Natural killer cell treated with Interleukin-12 subunit alpha and Interleukin-12 subunit beta and Interleukin-15 and Interleukin-18, amount 100 ng/mL, for 72 hours (primary cell): ENCODE results near the gene PTBP3. TPM values are rescaled to one million over a fixed set of nuclear protein-coding genes. Genes with fewer than 3 reads are reported as not detected.
"Not testable (repeated sequence)": the region's sequence is repeated elsewhere in the genome, so short reads cannot be mapped to it uniquely, and the experiment has no call there.

ENCODE experiments used
- ATAC-seq, 2 donors: fragments of 150-1000 bp; cut with Tn5 transposase in 1 of 2; sonication (Bioruptor Pico), chemical (Tn5 transposase) in 1 of 2; 2 replicates each; pipeline ENCODE4 v1.10.0; 2021
- DNase-seq: peaks from one replicate; pipeline ENCODE4 v3.0.0; 2022; ENCODE audit warnings: low spot score
- H3K27ac Mint-ChIP-seq, 2 donors: 1 replicate in 1 of 2; 2 replicates in 1 of 2; pipeline ENCODE4 v1.8.0; 2022; ENCODE audit warnings: mixed read lengths in 2 of 2, mild to moderate bottlenecking in 1 of 2, moderate library complexity in 1 of 2
- H3K27me3 Mint-ChIP-seq, 2 donors: 1 replicate in 1 of 2; 2 replicates in 1 of 2; pipeline ENCODE4 v1.8.0; 2022; ENCODE audit warnings: mixed read lengths in 2 of 2
- H3K36me3 Mint-ChIP-seq: one replicate; pipeline ENCODE4 v1.8.0; 2022; ENCODE audit warnings: mixed read lengths
- H3K4me1 Mint-ChIP-seq, 2 donors: 1 replicate in 1 of 2; 2 replicates in 1 of 2; pipeline ENCODE4 v1.8.0; 2022; ENCODE audit warnings: low read depth in 2 of 2, mixed read lengths in 2 of 2, mild to moderate bottlenecking in 1 of 2
- H3K4me3 Mint-ChIP-seq: one replicate; pipeline ENCODE4 v1.8.0; 2022; ENCODE audit warnings: mixed read lengths
- H3K9me3 Mint-ChIP-seq: 2 replicates; pipeline ENCODE4 v1.8.0; 2022; ENCODE audit warnings: mixed read lengths
- total RNA-seq, 2 donors: library from RNA; stranded (reverse); gene quantifications; one replicate each; pipeline ENCODE4 v1.2.3, GENCODE V29; 2022

Gene PTBP3
- total RNA-seq, 2 donors from 2014 or later = 123 to 143 TPM

GRCh38 chr9:112288029-112288428, 45.4 kb downstream of the PTBP3 start:
- no peak for DNase-seq
- Mint-ChIP-seq H3K27me3 (no peaks in the 10 kb centered on the region), H3K9me3 (peaks cover 10% of the 10 kb centered on the region), H3K36me3 (peaks cover 46% of the 10 kb centered on the region), H3K27ac (peak overlapping the region in 1 of 2 donors; percentile 11), H3K4me1 (peaks cover 32 to 44% of the 10 kb centered on the region in 2 donors), H3K4me3 (no peak overlapping the region)
- no peak for ATAC-seq

DNA sequence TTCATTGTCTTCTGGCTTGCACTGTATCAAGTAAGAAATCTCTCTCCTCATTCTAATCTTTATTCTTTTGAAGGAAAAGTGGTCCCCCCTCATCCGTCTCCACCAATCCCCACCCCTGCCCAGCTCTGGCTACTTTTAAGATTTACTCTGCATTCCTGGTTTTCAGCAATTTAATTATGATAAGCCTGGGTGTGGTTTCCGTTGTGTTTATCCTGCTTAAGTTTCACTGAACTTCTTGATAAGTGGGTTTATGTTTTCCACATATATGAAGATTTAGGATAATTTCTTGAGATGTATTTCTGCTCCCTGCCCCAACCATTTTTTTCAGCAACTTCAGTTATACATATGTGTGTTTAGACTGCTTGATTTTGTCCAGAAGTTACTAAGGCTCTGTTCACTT, 46.5 kb downstream of the PTBP3 start:
- Mint-ChIP-seq H3K27me3 (no peaks in the 10 kb centered on the region), H3K9me3 (peaks cover 12% of the 10 kb centered on the region), H3K36me3 (peaks cover 49% of the 10 kb centered on the region), H3K27ac (no peak overlapping the region), H3K4me3 (no peak overlapping the region), H3K4me1 (peaks cover 33 to 42% of the 10 kb centered on the region in 2 donors)
- ATAC-seq = no peak
- no peak for DNase-seq

DNA sequence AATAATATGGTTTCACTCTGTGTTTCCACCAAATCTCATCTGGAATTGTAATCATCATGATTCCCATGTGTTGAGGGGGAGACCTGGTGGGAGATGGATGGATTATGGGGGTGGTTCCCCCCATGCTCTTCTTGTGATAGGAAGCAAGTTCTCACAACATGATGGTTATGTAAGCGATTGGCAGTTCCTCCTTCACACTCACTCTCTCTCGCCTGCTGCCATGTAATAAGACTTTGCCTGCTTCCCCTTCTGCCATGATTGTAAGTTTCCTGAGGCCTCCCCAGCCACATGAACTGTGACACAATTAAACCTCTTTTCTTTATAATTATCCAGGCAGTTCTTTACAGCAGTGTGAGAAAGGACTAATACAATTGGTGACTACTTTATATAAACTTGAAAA, 48.4 kb downstream of the PTBP3 start:
- H3K36me3 Mint-ChIP-seq = peaks cover 44% of the 10 kb centered on the region
- ATAC-seq (no peak), DNase-seq (no peak)
- H3K27ac Mint-ChIP-seq = no peak overlapping the region
- no peak overlapping the region for H3K4me3 Mint-ChIP-seq
- no peaks in the 10 kb centered on the region for H3K27me3 Mint-ChIP-seq
- peaks cover 12% of the 10 kb centered on the region for H3K9me3 Mint-ChIP-seq
- peaks cover 29 to 48% of the 10 kb centered on the region in 2 donors for H3K4me1 Mint-ChIP-seq

DNA sequence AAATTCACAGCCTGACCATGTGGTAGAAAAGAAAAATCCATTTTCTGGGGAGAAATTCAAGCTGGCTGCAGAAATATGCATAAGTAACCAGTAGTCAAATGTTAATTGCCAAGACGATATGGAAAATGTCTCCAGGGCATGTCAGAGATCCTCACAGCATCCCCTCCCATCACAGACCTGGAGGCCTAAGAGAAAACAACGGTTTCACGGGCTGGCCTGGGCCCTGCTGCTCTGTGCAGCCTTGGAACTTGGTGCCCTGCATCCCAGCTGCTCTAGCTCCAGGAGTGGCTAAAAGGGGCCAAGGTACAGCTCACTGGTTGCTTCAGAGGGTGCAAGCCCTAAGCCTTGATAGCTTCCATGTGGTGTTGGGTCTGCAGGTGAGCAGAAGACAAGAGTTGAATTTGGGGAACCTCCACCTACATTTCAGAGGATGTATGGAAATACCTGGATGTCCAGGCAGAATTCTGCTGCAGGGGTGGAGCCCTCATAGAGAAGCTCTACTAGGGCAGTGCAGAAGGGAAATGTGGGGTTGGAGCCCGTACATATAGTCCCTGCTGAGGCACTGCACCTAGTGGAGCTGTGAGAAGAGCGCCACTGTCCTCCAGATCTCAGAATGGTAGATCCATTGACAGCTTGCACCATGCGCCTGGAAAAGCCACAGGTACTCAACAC, 49.7 kb downstream of the PTBP3 start:
- H3K4me3 Mint-ChIP-seq = no peak overlapping the region
- no peaks in the 10 kb centered on the region for H3K27me3 Mint-ChIP-seq
- peaks cover 44% of the 10 kb centered on the region for H3K36me3 Mint-ChIP-seq
- H3K4me1 Mint-ChIP-seq = peaks cover 29 to 42% of the 10 kb centered on the region in 2 donors
- DNase-seq (no peak), ATAC-seq (no peak)
- peaks cover 12% of the 10 kb centered on the region for H3K9me3 Mint-ChIP-seq
- no peak overlapping the region for H3K27ac Mint-ChIP-seq

DNA sequence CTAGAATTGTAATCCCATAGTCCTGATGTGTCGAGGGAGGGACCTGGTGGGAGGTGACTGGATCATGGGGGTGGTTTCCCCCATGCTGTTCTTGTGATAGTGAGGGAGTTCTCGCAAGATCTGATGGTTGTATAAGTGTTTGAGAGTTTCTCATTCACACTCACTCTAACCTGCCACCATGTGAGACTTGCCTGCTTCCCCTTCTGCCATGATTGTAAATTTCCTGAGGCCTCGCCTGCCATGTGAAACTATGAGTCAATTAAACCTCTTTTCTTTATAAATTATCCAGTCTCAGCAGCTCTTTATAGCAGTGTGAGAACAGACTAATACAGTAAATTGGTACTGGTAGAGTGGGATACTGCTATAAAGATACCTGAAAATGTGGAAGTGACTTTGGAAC, 50.6 kb downstream of the PTBP3 start:
- not testable (repeated sequence) for ATAC-seq, H3K27me3 Mint-ChIP-seq, H3K4me3 Mint-ChIP-seq, H3K27ac Mint-ChIP-seq, DNase-seq
- peaks cover 38% of the 10 kb centered on the region for H3K36me3 Mint-ChIP-seq
- peaks cover 30 to 40% of the 10 kb centered on the region in 2 donors for H3K4me1 Mint-ChIP-seq
- H3K9me3 Mint-ChIP-seq = peaks cover 12% of the 10 kb centered on the region

GRCh38 chr9:112280904-112281303, 52.5 kb downstream of the PTBP3 start:
- Mint-ChIP-seq H3K9me3 (peaks cover 12% of the 10 kb centered on the region), H3K4me1 (peaks cover 39 to 42% of the 10 kb centered on the region in 2 donors), H3K36me3 (peaks cover 26% of the 10 kb centered on the region), H3K27me3 (no peaks in the 10 kb centered on the region), H3K27ac (no peak overlapping the region), H3K4me3 (no peak overlapping the region)
- ATAC-seq = no peak
- no peak for DNase-seq

GRCh38 chr9:112279501-112279900, 53.9 kb downstream of the PTBP3 start:
- H3K4me3 Mint-ChIP-seq = no peak overlapping the region
- H3K27me3 Mint-ChIP-seq = no peaks in the 10 kb centered on the region
- H3K9me3 Mint-ChIP-seq = peaks cover 5% of the 10 kb centered on the region
- no peak for ATAC-seq
- DNase-seq = no peak
- H3K36me3 Mint-ChIP-seq = peaks cover 18% of the 10 kb centered on the region
- no peak overlapping the region for H3K27ac Mint-ChIP-seq
- H3K4me1 Mint-ChIP-seq = peaks cover 39 to 50% of the 10 kb centered on the region in 2 donors

DNA sequence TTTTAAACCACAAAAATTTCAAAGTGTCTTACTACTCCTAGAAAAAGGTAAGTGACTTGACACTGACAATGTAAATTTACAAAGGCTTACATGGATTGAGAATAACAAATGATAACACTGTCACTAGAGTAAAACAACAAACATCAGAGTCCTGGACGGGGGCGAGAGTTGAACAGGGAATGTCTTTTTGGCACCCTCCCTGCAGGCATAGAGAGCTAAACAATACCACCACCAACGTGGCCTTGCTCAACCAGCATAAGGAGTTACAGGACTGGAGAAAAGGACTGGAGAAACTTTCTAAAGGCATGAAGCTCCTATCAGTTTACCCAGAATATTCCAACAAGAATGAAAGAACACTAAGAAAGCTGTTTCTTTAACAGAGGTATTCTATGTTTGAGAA, 55.3 kb downstream of the PTBP3 start:
- no peak for DNase-seq
- H3K9me3 Mint-ChIP-seq = peaks cover 3% of the 10 kb centered on the region
- no peaks in the 10 kb centered on the region for H3K27me3 Mint-ChIP-seq
- ATAC-seq = no peak
- H3K4me1 Mint-ChIP-seq = peaks cover 41 to 56% of the 10 kb centered on the region in 2 donors
- peaks cover 9% of the 10 kb centered on the region for H3K36me3 Mint-ChIP-seq
- H3K27ac Mint-ChIP-seq = peak overlapping the region in 1 of 2 donors; percentile 40
- no peak overlapping the region for H3K4me3 Mint-ChIP-seq

GRCh38 chr9:112274600-112274999, 58.8 kb downstream of the PTBP3 start:
- Mint-ChIP-seq H3K27ac (peak overlapping the region; percentile 26 to 31), H3K27me3 (no peaks in the 10 kb centered on the region), H3K36me3 (peaks cover 5% of the 10 kb centered on the region), H3K4me3 (no peak overlapping the region), H3K4me1 (peaks cover 42 to 56% of the 10 kb centered on the region in 2 donors), H3K9me3 (no peaks in the 10 kb centered on the region)
- DNase-seq (no peak), ATAC-seq (no peak)

DNA sequence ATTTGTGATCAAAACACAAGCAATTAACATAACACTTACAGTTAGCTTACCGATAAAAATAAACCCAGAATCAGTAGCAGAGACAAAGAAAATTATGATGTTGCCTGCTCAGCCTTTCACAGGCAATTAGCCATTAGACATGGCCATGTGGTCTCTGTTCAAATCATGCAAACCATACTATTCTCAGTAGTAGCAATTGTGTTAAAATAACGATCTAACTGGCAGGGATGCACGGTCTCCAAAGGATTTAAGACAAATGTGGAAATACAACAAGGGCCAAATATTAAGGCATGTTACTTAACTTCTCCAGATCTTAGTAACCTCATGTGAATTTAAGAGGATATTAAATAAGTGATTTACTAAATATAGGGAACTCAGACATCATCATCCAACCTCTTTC, 59.5 kb downstream of the PTBP3 start:
- Mint-ChIP-seq H3K27ac (peak overlapping the region; percentile 24 to 31), H3K4me1 (peaks cover 41 to 63% of the 10 kb centered on the region in 2 donors), H3K27me3 (no peaks in the 10 kb centered on the region), H3K36me3 (peaks cover 5% of the 10 kb centered on the region), H3K4me3 (no peak overlapping the region), H3K9me3 (no peaks in the 10 kb centered on the region)
- ATAC-seq (no peak), DNase-seq (no peak)

- DNase-seq (no peak), ATAC-seq (no peak)
- Mint-ChIP-seq H3K4me1 (peaks cover 31 to 48% of the 10 kb centered on the region in 2 donors), H3K27me3 (no peaks in the 10 kb centered on the region), H3K27ac (no peak overlapping the region), H3K9me3 (no peaks in the 10 kb centered on the region), H3K36me3 (peaks cover 5% of the 10 kb centered on the region), H3K4me3 (no peak overlapping the region)
These were observed 61.8 kb downstream of the PTBP3 start for GRCh38 chr9:112271466-112272098.

GRCh38 chr9:112268413-112268812, 65.0 kb downstream of the PTBP3 start:
- Mint-ChIP-seq H3K27me3 (no peaks in the 10 kb centered on the region), H3K27ac (no peak overlapping the region), H3K9me3 (no peaks in the 10 kb centered on the region), H3K4me1 (peaks cover 23 to 41% of the 10 kb centered on the region in 2 donors), H3K4me3 (no peak overlapping the region), H3K36me3 (peaks cover 5% of the 10 kb centered on the region)
- ATAC-seq = no peak
- no peak for DNase-seq

GRCh38 chr9:112267086-112267485, 66.3 kb downstream of the PTBP3 start:
- not testable (repeated sequence) for H3K27ac Mint-ChIP-seq, ATAC-seq, H3K27me3 Mint-ChIP-seq, H3K36me3 Mint-ChIP-seq, H3K9me3 Mint-ChIP-seq, DNase-seq, H3K4me3 Mint-ChIP-seq
- H3K4me1 Mint-ChIP-seq = peaks cover 24 to 42% of the 10 kb centered on the region in 2 donors

DNA sequence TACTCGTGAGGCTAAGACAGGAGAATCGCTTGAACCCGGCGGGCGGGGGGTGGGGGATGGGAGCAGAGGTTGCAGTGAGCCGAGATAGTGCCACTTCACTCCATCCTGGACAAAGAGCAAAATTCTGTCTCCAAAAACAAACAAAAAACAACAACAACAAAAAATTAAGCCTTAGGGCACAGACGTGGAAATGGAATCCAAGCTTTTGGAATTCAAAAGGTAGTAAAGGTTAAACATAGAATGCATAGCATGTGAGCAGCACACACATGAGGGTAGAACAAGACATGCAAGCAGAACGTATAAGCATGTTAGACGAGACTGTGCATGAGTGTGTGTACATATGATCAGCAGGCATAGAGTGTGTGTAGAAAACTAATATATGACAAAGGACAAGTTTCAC, 68.0 kb downstream of the PTBP3 start:
- Mint-ChIP-seq H3K27ac (no peak overlapping the region), H3K27me3 (no peaks in the 10 kb centered on the region), H3K4me1 (peaks cover 34 to 44% of the 10 kb centered on the region in 2 donors), H3K9me3 (no peaks in the 10 kb centered on the region), H3K4me3 (no peak overlapping the region), H3K36me3 (peaks cover 6% of the 10 kb centered on the region)
- ATAC-seq (no peak), DNase-seq (no peak)
